Heart right ventricle (tissue), 16 donors: ENCODE results near the gene LEKR1. TPM values are rescaled to one million over a fixed set of nuclear protein-coding genes. Genes with fewer than 3 reads are reported as not detected.
A peak's percentile ranks its signal among the peaks of the same experiment; 100 is the strongest.

Source experiments
- ATAC-seq, 8 donors: fragments of 200-7000 bp; cut with Tn5 transposase; one replicate each; pipeline ENCODE4 v1.9.1; 2020; ENCODE audit warnings: mild to moderate bottlenecking in 8 of 8, moderate library complexity in 8 of 8, moderate number of reproducible peaks in 1 of 8
- DNase-seq, 2 donors: peaks; one replicate each; pipeline ENCODE4 v3.0.0-alpha.2; 2020
- H3K27ac ChIP-seq, 10 donors: fragments of 200-600 bp; sonication (generic) in 2 of 10; one replicate each; pipeline versions ENCODE4 v1.5.0 to v1.8.0; 2020 to 2022; ENCODE audit warnings: mild to moderate bottlenecking in 3 of 10
- H3K27me3 ChIP-seq, 7 donors: fragments of 200-600 bp; one replicate each; pipeline ENCODE4 v1.8.0; 2021 to 2022; ENCODE audit warnings: mild to moderate bottlenecking in 2 of 7
- H3K36me3 ChIP-seq, 9 donors: fragments of 200-600 bp; sonication (generic) in 1 of 9; one replicate each; pipeline versions ENCODE4 v1.5.0 to v1.8.0; 2020 to 2022; ENCODE audit warnings: mild to moderate bottlenecking in 2 of 9
- H3K4me1 ChIP-seq, 9 donors: fragments of 200-600 bp; sonication (generic) in 1 of 9; one replicate each; pipeline versions ENCODE4 v1.5.0 to v1.8.0; 2020 to 2022; ENCODE audit warnings: mild to moderate bottlenecking in 4 of 9
- H3K4me3 ChIP-seq, 10 donors: fragments of 200-600 bp; sonication (generic) in 2 of 10; one replicate each; pipeline versions ENCODE4 v1.5.0 to v1.8.0; 2020 to 2022; ENCODE audit warnings: mild to moderate bottlenecking in 7 of 10, moderate library complexity in 2 of 10
- H3K9me3 ChIP-seq, 11 donors: fragments of 200-600 bp in 10 of 11; sonication (generic) in 2 of 11; one replicate each; pipeline versions ENCODE4 v1.5.0 to v1.8.0; 2013 to 2022; ENCODE audit warnings: mild to moderate bottlenecking in 2 of 11, control low read depth in 1 of 11, moderate library complexity in 1 of 11
- CTCF ChIP-seq, 9 donors: fragments of 200-600 bp; sonication (generic) in 2 of 9; IDR thresholded peaks; one replicate each; pipeline versions ENCODE4 v1.5.0 to v1.8.0; 2021 to 2022; ENCODE audit warnings: antibody characterized with exemption in 9 of 9, mild to moderate bottlenecking in 5 of 9, moderate library complexity in 1 of 9
- WGBS, 2 donors: extraction: QIAGEN DNeasy Blood & Tissue Kit; methylation state at CpG; one replicate each; pipeline ENCODE4 v1.1.7; 2013; ENCODE audit warnings: inconsistent platforms in 1 of 2; 5-methylcytosine and 5-hydroxymethylcytosine counted together
- intact Hi-C, 10 donors: fragments of 100-400 bp; cut with DNase I; formaldehyde crosslinking; loops; one replicate each; pipeline versions ENCODE4 v1.11.1 to v1.14.2; 2022
- polyA plus RNA-seq, 2 donors: library from polyadenylated mRNA; stranded (reverse); fragments of 200-250 nt; gene quantifications; one replicate each; pipeline ENCODE4 v1.2.3, GENCODE V29; 2013
- total RNA-seq, 10 donors: library from RNA; stranded (reverse); fragmentation: NEBNext Ultra II Directional in 3 of 10; extraction: Animal tissue kit (Norgen Biotek cat#: 25700) in 3 of 10; gene quantifications; one replicate each; pipeline versions ENCODE4 v1.2.1 to v1.2.4, GENCODE V29; 2021 to 2023
- donor health status: Arrhythmogenic right ventricular cardiomyopathy.
- donor health status: ischemic (EF 13 %, LVEDD 7.1; RV severe dilation, severe dysfunction).
- donor health status: healthy with polysubstance abuse.
- donor health status: DM: no; HTN: yes; CAD: no.
- donor health status: DM: no; HTN: no; CAD: no.
- donor health status: ischemic (EF 25% LVEDD 6.9; RV normal size, moderate dysfunction).
- donor health status: ischemic (EF 25% LVEDD 5.7; RV mildly dilated, moderate dysfunction).
- donor health status: healthy.
- donor health status: DM: yes; HTN: yes; CAD: no.
- donor health status: Ischemic cardiomyopathy.
- donor health status: ischemic (EF 35%, LVEDD 5.7; RV mildly dilated, moderate dysfunction).
- donor health status: nonischemic (EF 11% LVEDD 7.7; RV severe dilation, severe dysfunction).
- donor health status: DM: yes; HTN: yes; CAD: no.
- donor health status: PGD.
- donor health status: ischemic (EF 29% LVEDD 5.4; RV normal size, mild dysfunction).
- donor health status: nonischemic (EF 23%, LVEDD 6.1; RV moderate dilation, normal function).

The LEKR1 gene
- total and polyA plus RNA-seq, 12 donors, result 0.17 to 3.0 (median 0.81) TPM

- DNase-seq (no peak), ATAC-seq (no peak)
- 72 to 76% methylated on average over 11 of the region's 11 CpGs for WGBS, 2 donors
Observed at GRCh38 chr3:157079676-157080369, 253.7 kb downstream of the LEKR1 start.

GRCh38 chr3:157081626-157082210, 255.6 kb downstream of the LEKR1 start:
- peak in 8 of 9 donors; percentile 90 to 98 (median 96) for TF ChIP-seq CTCF (IDR thresholded peaks at IDR 0.05)
- intact Hi-C loops, result loop anchor here (1.0 to 10.0 kb wide), 25 partner anchors 46 to 1227 kb away; partner anchors contain the start of genes TIPARP (in 4 of the 10), LEKR1 (in 3 of the 10) and SLC33A1 (in 1 of the 10)
- H3K27ac ChIP-seq, result peak overlapping the region in 4 of 10 donors; percentile 11 to 36 (median 26)
- ATAC-seq (peak; percentile 82 to 89 (median 85)), DNase-seq (peak; percentile 88 to 91)
- H3K36me3 ChIP-seq, result no peaks in the 10 kb centered on the region
- no peaks in the 10 kb centered on the region for H3K27me3 ChIP-seq
- 10 to 14% methylated on average over 15 of the region's 15 CpGs for WGBS, 2 donors
- peaks cover 0 to 44% (median 22%) of the 10 kb centered on the region in 9 donors for H3K4me1 ChIP-seq
- H3K4me3 ChIP-seq, result no peak overlapping the region
- H3K9me3 ChIP-seq, result no peaks in the 10 kb centered on the region

More at GRCh38 chr3:157079676-157080369, 253.7 kb downstream of the LEKR1 start:
- intact Hi-C loops, result loop anchor here (2.0 to 10.0 kb wide), 22 partner anchors 47 to 1225 kb away; partner anchors contain the start of genes LEKR1 (in 4 of the 10), TIPARP (in 3 of the 10) and SLC33A1 (in 1 of the 10)
- no peaks in the 10 kb centered on the region for H3K9me3 ChIP-seq
- no peaks in the 10 kb centered on the region for H3K27me3 ChIP-seq
- no peaks in the 10 kb centered on the region for H3K36me3 ChIP-seq
- no peak for TF ChIP-seq CTCF (IDR thresholded peaks at IDR 0.05)
- no peak overlapping the region for H3K27ac ChIP-seq
- peaks cover 0 to 29% (median 14%) of the 10 kb centered on the region in 9 donors for H3K4me1 ChIP-seq
- no peak overlapping the region for H3K4me3 ChIP-seq

GRCh38 chr3:157082305-157082982, 256.3 kb downstream of the LEKR1 start:
- Histone ChIP-seq H3K27ac (peak overlapping the region in 3 of 10 donors; percentile 11 to 36 (median 30)), H3K9me3 (no peaks in the 10 kb centered on the region), H3K4me1 (peaks cover 3 to 45% (median 29%) of the 10 kb centered on the region in 9 donors), H3K4me3 (no peak overlapping the region), H3K36me3 (no peaks in the 10 kb centered on the region), H3K27me3 (no peaks in the 10 kb centered on the region)
- intact Hi-C loops, result loop anchor here (1.0 to 10.0 kb wide), 21 partner anchors 45 to 1228 kb away; partner anchors contain the start of genes LEKR1 (in 3 of the 10), TIPARP (in 3 of the 10) and SLC33A1 (in 1 of the 10)
- DNase-seq (no peak), ATAC-seq (peak in 4 of 8 donors; percentile 5 to 68 (median 32))
- 79 to 83% methylated on average over 11 of the region's 11 CpGs for WGBS, 2 donors
- no peak for TF ChIP-seq CTCF (IDR thresholded peaks at IDR 0.05)

GRCh38 chr3:157083824-157084223, 257.7 kb downstream of the LEKR1 start:
- H3K9me3 ChIP-seq, result no peaks in the 10 kb centered on the region
- DNase-seq (no peak), ATAC-seq (no peak)
- H3K36me3 ChIP-seq, result no peaks in the 10 kb centered on the region
- H3K27ac ChIP-seq, result no peak overlapping the region
- TF ChIP-seq CTCF (IDR thresholded peaks at IDR 0.05), result no peak
- H3K4me1 ChIP-seq, result peaks cover 3 to 46% (median 34%) of the 10 kb centered on the region in 9 donors
- no peaks in the 10 kb centered on the region for H3K27me3 ChIP-seq
- intact Hi-C loops, result loop anchor here in 9 of 10 donors (2.0 to 10.0 kb wide), 21 partner anchors 43 to 1229 kb away; partner anchors contain the start of genes LEKR1 (in 3 of the 9), TIPARP (in 3 of the 9) and SLC33A1 (in 1 of the 9)
- 98 to 100% methylated on average over 1 of the region's 1 CpG for WGBS, 2 donors
- H3K4me3 ChIP-seq, result no peak overlapping the region
